ENCODE measurements around the gene IRF3. TPM values are rescaled to one million over a fixed set of nuclear protein-coding genes. Genes with fewer than 3 reads are reported as not detected.

IRF3 gene, protein sequence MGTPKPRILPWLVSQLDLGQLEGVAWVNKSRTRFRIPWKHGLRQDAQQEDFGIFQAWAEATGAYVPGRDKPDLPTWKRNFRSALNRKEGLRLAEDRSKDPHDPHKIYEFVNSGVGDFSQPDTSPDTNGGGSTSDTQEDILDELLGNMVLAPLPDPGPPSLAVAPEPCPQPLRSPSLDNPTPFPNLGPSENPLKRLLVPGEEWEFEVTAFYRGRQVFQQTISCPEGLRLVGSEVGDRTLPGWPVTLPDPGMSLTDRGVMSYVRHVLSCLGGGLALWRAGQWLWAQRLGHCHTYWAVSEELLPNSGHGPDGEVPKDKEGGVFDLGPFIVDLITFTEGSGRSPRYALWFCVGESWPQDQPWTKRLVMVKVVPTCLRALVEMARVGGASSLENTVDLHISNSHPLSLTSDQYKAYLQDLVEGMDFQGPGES
- total RNA-seq = 100 to 1,000 TPM in 1 of 4 donors, 10 to 100 TPM in 3; 61.3 to 164 (median 81.0) TPM

DNA sequence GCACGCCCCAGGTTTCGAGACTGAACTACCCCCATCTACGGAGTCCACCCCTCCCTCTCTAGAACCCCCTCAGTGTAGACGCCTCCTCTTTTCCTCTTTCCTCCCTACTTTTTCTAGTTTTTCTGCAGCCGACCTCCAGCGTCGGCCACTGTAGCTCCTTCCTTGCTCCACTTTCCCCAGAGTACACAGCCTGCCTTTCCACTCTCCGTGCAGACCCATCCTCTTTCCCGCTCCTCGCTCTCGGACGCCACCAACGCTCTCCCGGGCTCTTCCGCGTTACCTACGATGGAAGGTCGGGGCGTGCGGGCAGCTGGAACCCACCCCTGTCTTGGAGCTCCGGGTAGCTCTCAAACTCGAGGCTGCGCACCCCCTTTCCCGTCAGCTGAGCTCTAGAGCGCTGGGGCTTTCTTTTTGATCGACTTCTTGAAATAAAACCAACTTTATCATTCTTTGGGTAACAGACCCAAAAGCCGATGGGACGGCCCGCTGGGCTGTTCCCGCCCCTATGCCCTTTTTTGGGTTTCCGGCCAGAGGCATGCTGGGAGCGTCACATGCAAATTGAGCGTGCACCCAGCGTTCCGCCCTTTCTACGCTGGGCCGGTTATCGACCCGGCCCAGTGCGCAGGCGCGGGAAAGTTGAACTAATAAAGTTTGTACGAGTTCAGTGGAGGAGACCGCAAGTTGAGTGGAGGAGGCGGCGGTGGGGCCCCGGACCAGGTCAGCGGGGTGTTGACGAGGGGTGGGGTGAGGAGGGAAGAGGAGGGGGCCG lies at the start of gene IRF3, which contains the start of gene BCL2L12:
Gene IRF3 (minus strand): TSS at position 507 of the 769 bp plus-strand sequence. CDS start 1,019 bp downstream, outside the sequence.
Gene BCL2L12 (plus strand): TSS at position 583 of the 769 bp plus-strand sequence. CDS start 760 bp downstream, outside the sequence.
- Histone ChIP-seq H3K9me3 (no peaks in the 10 kb centered on the region), H3K36me3 (peaks cover 30% of the 10 kb centered on the region), H3K4me1 (peaks cover 29% of the 10 kb centered on the region), H3K27ac (peak within 1 kb of the TSS; percentile 89), H3K27me3 (no peaks in the 10 kb centered on the region), H3K4me3 (peak within 1 kb of the TSS; percentile 76)
- peak; percentile 99 to 100 for DNase-seq (ENCODE audit: low spot score in 2 of 2)
- TF ChIP-seq POLR2A (IDR thresholded peaks at IDR 0.05) = no peak
- TF ChIP-seq, protein P1, sequence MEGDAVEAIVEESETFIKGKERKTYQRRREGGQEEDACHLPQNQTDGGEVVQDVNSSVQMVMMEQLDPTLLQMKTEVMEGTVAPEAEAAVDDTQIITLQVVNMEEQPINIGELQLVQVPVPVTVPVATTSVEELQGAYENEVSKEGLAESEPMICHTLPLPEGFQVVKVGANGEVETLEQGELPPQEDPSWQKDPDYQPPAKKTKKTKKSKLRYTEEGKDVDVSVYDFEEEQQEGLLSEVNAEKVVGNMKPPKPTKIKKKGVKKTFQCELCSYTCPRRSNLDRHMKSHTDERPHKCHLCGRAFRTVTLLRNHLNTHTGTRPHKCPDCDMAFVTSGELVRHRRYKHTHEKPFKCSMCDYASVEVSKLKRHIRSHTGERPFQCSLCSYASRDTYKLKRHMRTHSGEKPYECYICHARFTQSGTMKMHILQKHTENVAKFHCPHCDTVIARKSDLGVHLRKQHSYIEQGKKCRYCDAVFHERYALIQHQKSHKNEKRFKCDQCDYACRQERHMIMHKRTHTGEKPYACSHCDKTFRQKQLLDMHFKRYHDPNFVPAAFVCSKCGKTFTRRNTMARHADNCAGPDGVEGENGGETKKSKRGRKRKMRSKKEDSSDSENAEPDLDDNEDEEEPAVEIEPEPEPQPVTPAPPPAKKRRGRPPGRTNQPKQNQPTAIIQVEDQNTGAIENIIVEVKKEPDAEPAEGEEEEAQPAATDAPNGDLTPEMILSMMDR (IDR thresholded peaks at IDR 0.05) = no peak
- TF ChIP-seq POLR2AphosphoS5 (IDR thresholded peaks at IDR 0.05) = peak in 1 of 3 donors; percentile 79
- TF ChIP-seq EP300 (IDR thresholded peaks at IDR 0.05) = no peak
- WGBS = 0% methylated on average over 35 of the region's 50 CpGs

DNA sequence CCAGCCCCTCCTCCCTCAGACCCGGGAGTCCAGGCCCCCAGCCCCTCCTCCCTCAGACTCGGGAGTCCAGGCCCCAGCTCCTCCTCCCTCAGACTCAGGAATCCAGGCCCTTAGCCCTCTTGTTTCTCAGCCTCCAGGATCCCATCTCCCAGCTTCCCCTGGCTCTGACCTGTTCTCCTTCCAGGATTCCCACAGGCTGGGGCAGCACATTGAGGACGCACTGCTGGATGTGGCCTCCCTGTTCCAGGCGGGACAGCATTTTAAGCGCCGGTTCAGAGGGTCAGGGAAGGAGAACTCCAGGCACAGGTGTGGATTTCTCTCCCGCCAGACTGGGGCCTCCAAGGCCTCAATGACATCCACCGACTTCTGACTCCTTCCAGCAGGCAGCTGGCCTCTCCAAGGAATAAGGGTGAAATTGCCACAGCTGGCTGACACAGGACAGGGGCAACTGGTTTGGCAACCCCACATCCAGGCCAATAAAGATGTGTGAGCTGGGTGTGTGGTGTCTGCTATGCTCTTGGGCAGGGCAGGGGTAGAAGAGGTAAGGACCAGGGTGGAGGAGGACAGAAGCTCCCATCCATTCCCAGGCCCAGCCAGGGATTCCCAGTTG lies 47.7 kb upstream of the IRF3 start:
- WGBS = 61% methylated on average over 5 of the region's 8 CpGs
- Histone ChIP-seq H3K9me3 (no peaks in the 10 kb centered on the region), H3K27ac (peak overlapping the region; percentile 15), H3K27me3 (no peaks in the 10 kb centered on the region), H3K4me1 (peaks cover 11% of the 10 kb centered on the region), H3K36me3 (no peaks in the 10 kb centered on the region), H3K4me3 (no peak overlapping the region)
- no peak for TF ChIP-seq EP300 (IDR thresholded peaks at IDR 0.05)
- TF ChIP-seq, protein P1 (IDR thresholded peaks at IDR 0.05) = no peak
- TF ChIP-seq POLR2AphosphoS5 (IDR thresholded peaks at IDR 0.05) = no peak
- TF ChIP-seq POLR2A (IDR thresholded peaks at IDR 0.05) = no peak
- DNase-seq (ENCODE audit: low spot score in 2 of 2) = no peak

DNA sequence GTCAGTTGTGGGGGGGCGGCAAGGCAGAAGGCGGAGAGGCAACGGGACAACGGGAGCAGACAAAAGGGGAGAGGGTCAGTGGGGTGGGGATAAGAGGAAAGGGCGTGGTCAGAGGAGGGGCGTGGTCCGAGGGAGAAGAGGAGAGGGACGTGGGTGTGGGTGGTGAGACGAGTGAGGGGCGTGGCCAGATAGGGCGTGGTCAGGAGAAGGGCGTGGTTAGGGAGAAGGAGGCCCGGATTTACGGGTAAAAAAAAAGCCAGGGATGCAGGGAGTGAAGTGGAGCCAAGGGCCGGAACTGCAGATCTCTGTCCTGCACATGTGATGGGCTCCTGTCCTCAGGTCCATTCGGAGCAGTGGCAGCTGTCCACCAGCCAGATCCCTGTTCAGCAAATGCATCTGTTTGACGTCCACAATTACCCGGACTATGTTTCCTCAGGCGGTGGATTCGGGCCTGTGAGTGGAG lies 46.8 kb upstream of the IRF3 start:
- no peaks in the 10 kb centered on the region for H3K36me3 ChIP-seq
- TF ChIP-seq EP300 (IDR thresholded peaks at IDR 0.05) = no peak
- TF ChIP-seq, protein P1 (IDR thresholded peaks at IDR 0.05) = no peak
- TF ChIP-seq POLR2AphosphoS5 (IDR thresholded peaks at IDR 0.05) = no peak
- no peak for TF ChIP-seq POLR2A (IDR thresholded peaks at IDR 0.05)
- no peaks in the 10 kb centered on the region for H3K27me3 ChIP-seq
- WGBS = 39% methylated on average over 17 of the region's 20 CpGs
- DNase-seq (ENCODE audit: low spot score in 2 of 2) = no peak
- H3K4me1 ChIP-seq = peaks cover 11% of the 10 kb centered on the region
- no peak overlapping the region for H3K27ac ChIP-seq
- H3K4me3 ChIP-seq = no peak overlapping the region
- H3K9me3 ChIP-seq = no peaks in the 10 kb centered on the region

DNA sequence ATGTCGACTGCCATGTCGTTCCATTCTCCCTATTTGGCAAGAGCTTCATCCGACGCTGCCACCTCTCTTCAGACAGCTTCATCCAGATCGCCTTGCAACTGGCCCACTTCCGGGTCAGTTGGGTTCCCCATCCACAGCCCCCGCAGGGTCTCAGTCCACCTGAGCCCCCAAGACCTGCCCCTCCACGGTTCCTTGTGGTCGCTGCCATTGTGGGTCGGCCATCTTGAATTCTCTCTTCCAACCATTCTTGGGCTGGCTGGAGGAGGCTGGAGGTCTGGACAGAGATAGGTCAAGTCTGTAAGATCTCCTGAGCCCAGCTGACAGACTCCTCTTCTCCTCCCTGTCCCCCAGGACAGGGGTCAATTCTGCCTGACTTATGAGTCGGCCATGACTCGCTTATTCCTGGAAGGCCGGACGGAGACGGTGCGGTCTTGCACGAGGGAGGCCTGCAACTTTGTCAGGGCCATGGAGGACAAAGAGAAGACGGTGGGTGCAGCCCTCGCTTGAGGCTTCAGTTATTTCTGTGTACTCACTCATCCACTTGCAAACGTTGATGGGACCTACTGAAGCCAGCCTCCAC lies 44.8 kb upstream of the IRF3 start:
- H3K36me3 ChIP-seq = no peaks in the 10 kb centered on the region
- no peak overlapping the region for H3K4me3 ChIP-seq
- H3K9me3 ChIP-seq = no peaks in the 10 kb centered on the region
- WGBS = 89% methylated on average over 19 of the region's 20 CpGs
- no peak for DNase-seq (ENCODE audit: low spot score in 2 of 2)
- H3K27ac ChIP-seq = no peak overlapping the region
- TF ChIP-seq POLR2AphosphoS5 (IDR thresholded peaks at IDR 0.05) = no peak
- no peak for TF ChIP-seq EP300 (IDR thresholded peaks at IDR 0.05)
- TF ChIP-seq, protein P1 (IDR thresholded peaks at IDR 0.05) = no peak
- TF ChIP-seq POLR2A (IDR thresholded peaks at IDR 0.05) = no peak
- H3K4me1 ChIP-seq = peaks cover 11% of the 10 kb centered on the region
- H3K27me3 ChIP-seq = no peaks in the 10 kb centered on the region
